NCI-H2171 treated with DMSO at 0.1 percent for 48 hours (cell line): ENCODE measurements around the gene C1QL2.

Source experiments
- DNase-seq: peaks from one replicate; lab custom pipeline; 2025; lab: John Stamatoyannopoulos, UW

C1QL2 gene

GRCh38 chr2:119137502-119137901 lies 21.0 kb downstream of the C1QL2 start:
- DNase-seq: no peak

- DNase-seq: no peak
These were observed 21.7 kb downstream of the C1QL2 start for GRCh38 chr2:119136872-119137271.

DNA sequence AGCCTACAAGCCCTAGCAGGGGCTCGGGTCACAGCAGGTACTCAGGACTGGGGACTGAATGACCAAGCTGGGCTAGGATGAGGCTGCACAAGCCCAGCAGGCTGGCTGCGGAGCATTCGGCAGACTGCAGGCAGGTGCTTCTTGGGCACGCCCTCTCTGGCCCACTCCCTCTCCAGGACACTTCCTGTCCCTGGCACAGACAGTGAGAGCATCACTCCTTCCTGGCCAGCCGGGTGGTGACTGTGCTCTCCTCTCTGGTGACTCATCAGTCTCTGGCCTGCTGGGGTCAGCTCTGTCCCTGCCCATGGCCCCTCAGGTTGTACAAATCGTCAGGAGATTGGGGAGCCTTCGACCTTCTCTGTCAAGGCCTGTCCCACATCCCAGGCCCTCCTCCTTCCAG lies 22.5 kb downstream of the C1QL2 start:
- no peak for DNase-seq

DNA sequence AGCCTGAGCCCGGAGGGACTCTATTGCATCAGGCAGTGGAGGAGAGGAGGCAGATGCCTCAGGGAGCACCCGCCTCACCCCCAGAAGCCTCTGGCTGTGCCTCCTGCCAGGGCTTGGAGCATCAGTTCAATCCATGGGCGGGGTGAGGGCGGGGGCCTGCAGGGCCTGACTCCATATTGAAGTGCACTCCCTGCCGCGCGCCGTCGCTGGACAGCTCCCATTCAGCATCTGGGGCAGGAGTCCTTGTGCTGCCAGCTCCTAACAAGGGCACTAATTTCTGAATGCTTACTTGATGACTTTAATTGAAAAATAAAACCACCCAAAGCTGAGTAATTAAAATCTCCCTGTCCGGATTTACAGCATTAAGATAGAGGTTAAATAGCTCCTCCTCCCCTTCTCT lies 23.8 kb downstream of the C1QL2 start:
- DNase-seq: no peak

DNA sequence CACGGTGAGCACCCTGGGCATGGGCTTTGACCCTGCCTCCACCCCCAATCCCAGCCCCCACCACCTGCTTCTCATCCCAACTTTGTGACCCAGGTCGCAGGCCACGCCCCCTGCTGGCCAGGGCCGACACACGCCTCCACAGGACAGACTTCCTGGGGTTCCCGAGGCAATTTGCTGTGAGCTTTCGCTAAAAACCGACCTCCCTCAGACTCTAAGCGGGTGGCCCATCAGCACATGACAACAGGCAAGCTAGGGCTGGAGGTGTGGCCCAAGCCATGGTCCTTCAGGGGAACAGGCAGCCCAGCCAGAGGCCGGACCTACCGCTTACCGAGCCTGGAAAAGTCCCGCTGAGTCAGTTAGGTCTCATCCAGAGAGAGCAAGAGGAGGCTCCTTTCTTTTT lies 31.9 kb downstream of the C1QL2 start:
- no peak for DNase-seq

GRCh38 chr2:119123389-119123788 lies 35.2 kb downstream of the C1QL2 start:
- no peak for DNase-seq

- no peak for DNase-seq
These were observed 35.9 kb downstream of the C1QL2 start for GRCh38 chr2:119122663-119123062.

DNA sequence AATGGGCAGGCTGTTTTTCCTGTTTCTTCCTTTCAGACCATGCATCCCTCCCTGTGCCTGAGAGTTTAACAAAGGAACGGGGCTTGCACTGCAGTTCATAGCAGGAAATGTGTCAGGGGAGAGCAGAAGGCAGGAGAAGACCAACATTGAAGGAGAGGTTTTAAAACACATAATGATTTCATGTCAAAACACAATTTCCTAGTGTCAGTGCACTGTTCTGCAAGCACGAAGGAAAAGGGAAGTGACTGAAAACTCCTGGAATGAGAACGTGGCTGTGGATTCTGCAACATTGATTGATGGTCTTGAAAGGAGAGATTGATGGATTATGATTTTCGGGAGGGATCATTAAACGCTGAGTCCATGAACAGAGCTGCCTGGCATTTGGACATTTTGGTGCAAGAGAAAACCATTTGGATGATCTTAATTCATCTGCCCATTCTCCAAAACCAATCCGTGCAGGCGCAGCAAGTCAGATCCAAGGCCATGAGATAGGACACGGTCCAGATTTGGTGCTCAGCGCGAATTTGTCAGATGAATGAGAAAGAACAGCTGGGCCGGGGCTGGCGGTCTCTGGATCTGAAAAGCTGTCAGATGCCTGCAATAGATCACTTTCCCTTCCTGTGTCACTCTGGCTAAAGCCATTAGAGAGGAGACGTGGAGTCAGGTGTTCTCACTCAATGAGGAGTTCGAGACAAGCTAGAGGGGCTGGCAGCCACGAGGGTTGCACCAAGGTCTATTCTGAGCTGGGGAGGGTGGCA lies 38.4 kb downstream of the C1QL2 start:
- DNase-seq: no peak

GRCh38 chr2:119119076-119119785 lies 39.3 kb downstream of the C1QL2 start:
- no peak for DNase-seq

GRCh38 chr2:119117891-119118882 lies 40.4 kb downstream of the C1QL2 start:
- no peak for DNase-seq

- no peak for DNase-seq
These were observed 41.1 kb downstream of the C1QL2 start for GRCh38 chr2:119117408-119117807.

- no peak for DNase-seq
These were observed 41.9 kb downstream of the C1QL2 start for GRCh38 chr2:119116411-119117295.

GRCh38 chr2:119114266-119114665 lies 44.3 kb downstream of the C1QL2 start:
- DNase-seq: no peak

- DNase-seq: no peak
These were observed 45.1 kb downstream of the C1QL2 start for GRCh38 chr2:119113489-119113770.

DNA sequence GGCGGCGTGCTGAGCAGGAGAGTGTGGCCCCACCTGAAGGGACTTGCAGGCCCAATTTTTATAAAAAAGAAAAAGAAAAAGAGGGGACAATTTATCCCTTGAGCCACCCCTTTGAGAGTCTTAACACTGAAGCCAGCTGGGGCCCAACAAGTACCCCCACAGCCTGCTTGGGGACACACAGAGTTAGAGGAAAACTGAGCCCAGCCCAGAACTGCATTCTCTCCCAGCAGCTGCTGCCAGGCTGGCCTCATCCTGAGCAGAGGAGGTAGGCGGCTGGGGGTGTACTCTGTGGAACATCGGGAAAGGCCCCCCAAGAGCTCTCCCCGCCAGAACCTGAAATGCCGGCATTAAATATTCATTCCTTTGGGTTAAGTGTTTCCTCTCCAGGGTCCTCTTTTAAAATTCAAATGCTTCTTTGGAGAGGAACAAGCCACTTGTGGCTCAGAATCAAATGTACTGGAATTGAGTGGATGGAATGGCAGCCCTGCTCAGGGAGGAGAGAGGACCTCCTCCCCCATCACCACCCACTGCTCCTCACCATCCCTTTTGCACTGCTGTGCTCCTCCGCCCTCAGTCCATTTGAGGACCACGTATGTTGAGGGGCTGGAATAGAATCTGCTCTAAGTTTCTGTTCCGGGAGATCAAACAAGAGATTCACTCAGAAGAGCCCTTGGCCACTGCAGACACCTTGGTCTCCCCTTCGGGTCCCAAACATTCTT lies 45.6 kb downstream of the C1QL2 start:
- DNase-seq: no peak

- DNase-seq: no peak
These were observed 46.3 kb downstream of the C1QL2 start for GRCh38 chr2:119112230-119112629.

DNA sequence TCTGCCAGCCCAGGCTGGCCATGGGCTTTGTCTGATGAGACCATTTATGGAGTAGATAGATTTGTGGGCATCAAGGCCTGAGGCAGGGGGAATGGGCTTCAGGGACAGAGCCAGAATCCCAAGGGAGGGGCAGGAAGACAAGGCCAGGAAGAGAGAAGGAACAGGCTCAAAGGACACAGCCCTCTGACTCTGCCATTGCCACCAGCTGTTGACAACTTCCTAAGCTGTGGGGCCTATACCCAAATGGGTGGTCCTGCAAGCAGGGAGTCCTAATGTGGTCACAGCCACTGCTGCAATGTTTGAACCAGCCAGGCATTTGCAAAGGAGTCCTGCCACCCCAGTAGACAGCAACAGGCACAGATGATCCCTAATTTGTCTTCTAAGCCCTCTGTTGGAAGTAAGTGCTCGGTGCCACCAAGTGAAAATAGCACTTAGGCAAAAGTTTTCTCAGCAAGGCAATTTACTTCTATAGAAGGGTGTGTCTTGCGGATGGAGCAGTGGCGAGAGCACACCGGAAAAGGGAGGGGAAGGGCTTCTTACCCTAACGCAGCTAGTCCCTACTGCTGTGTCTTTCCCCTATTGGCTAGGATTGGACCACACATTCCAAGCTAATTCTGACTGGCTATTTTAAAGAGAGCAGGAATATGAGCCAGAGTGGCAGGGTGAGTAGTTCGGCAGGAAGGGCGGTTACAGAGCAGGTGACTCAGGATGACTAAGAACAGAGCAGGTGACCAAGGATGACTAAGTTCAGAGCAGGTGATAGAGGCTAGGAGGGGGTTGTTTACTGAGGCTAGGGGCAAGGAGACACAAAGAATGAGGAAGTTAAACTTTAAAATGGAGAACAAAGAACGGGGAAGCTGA lies 47.2 kb downstream of the C1QL2 start:
- DNase-seq: no peak

GRCh38 chr2:119109866-119110265 lies 48.7 kb downstream of the C1QL2 start:
- no peak for DNase-seq

- DNase-seq: no peak
These were observed 50.4 kb downstream of the C1QL2 start for GRCh38 chr2:119108186-119108585.

DNA sequence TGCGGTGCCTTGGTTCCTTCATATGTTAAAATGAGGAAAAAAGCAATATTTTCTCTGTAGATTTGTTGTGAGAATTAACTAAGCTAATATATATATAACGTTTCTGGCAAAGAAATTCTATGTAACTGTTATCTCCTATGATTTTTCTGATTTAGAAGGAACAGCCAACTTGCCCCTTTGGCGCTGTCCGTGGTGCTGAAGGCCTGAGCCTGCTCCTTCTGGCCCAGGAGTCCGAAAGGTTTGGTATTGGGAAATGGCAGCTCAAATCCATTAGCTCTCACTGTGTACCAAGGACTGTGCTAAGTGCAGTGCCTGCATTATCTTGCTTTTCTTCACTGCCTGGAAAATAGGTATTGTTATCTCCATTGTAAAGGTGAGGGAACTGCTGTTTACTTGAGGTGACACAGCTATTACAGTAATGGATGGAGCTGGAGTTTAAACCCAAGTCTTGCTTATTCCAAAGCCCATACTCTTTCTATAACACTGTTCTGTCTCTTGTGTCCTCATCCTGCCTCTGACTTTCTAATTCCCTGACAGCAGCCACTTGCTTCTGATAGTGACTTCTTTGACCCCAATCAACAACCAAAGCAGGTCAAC lies 52.2 kb downstream of the C1QL2 start:
- no peak for DNase-seq
